ENCODE results near the gene LTC4S. TPM values are rescaled to one million over a fixed set of nuclear protein-coding genes. Genes with fewer than 3 reads are reported as not detected.
"Not testable (repeated sequence)": the region's sequence is repeated elsewhere in the genome, so short reads cannot be mapped to it uniquely, and the experiment has no call there.

The LTC4S gene, protein sequence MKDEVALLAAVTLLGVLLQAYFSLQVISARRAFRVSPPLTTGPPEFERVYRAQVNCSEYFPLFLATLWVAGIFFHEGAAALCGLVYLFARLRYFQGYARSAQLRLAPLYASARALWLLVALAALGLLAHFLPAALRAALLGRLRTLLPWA
- polyA plus RNA-seq (ENCODE audit: insufficient read length), result 1.7 TPM
- long read RNA-seq, donor 1, partial matches to known transcripts, result 0 of 6 reads
- long read RNA-seq, donor 1, other reads (novel, unspliced or antisense), result 0 of 6 reads
- long read RNA-seq, donor 2, partial matches to known transcripts, result 0 of 2 reads
- long read RNA-seq, donor 2, other reads (novel, unspliced or antisense), result 0 of 2 reads
- long read RNA-seq, donor 3, result 0 reads
- long read RNA-seq, donor 4, result 0 reads
- long read RNA-seq, donor 5, partial matches to known transcripts, result 0 of 7 reads
- long read RNA-seq, donor 5, other reads (novel, unspliced or antisense), result 0 of 7 reads
- long read RNA-seq, donor 6, transcript LTC4S-201 (5 exons, 666 nt), result major isoform, 5 of 7 reads
- long read RNA-seq, donor 6, partial matches to known transcripts, result 0 of 7 reads
- long read RNA-seq, donor 6, other reads (novel, unspliced or antisense), result 0 of 7 reads
- long read RNA-seq, donor 7, transcript LTC4S-201 (5 exons, 666 nt), result major isoform, 5 of 10 reads
- long read RNA-seq, donor 7, partial matches to known transcripts, result 0 of 10 reads
- long read RNA-seq, donor 7, other reads (novel, unspliced or antisense), result 0 of 10 reads
- long read RNA-seq, donor 8, partial matches to known transcripts, result 0 of 2 reads
- long read RNA-seq, donor 8, other reads (novel, unspliced or antisense), result 0 of 2 reads

DNA sequence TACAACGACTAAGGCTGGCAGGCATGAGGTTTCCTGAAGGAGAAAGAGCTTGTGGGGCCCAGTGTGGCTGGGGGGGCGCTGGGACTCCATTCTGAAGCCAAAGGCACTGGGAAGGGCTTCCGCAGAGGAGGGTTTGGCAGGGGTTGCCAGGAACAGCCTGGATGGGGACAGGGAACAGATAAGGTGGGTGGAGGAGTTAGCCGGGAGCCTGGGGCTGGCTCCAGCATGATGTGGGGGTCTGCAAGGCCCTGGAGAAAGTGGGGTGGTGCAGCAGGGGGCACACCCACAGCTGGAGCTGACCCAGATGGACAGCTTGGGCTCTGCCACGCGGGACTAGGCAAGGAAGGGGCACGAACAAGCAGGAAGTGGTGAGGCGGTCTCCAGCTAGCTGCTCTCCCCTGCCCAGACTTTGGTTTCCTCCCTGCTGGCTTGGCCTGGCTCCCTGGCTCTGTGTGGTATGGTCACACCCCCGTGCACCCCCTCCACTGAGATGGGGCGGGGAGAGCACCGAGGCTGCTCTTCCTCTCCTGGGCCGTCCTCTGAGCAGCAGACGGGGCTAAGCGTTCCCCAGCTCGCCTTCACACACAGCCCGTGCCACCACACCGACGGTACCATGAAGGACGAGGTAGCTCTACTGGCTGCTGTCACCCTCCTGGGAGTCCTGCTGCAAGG lies at the start of gene LTC4S:
Gene LTC4S, plus strand, starts transcription at position 519 of the 672 bp plus-strand sequence. Its CDS starts 95 bp downstream, at position 614.
- DNase-seq, result no peak

DNA sequence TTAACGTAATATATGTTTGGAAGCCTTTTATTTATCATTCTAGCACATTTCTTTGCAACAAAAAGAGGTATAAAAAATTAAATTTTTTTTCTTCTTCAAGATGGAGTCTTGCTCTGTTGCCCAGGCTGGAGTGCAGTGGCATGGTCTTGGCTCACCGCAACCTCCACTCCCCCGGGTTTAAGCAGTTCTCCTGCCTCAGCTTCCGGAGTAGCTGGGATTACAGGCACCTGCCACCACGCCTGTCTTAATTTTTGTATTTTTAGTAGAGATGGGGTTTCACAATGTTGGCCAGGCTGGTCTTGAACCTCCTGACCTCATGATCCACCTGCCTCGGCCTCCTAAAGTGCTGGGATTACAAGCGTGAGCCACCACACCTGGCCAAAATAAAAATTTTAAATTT lies 49.7 kb upstream of the LTC4S start:
- not testable (repeated sequence) for DNase-seq

DNA sequence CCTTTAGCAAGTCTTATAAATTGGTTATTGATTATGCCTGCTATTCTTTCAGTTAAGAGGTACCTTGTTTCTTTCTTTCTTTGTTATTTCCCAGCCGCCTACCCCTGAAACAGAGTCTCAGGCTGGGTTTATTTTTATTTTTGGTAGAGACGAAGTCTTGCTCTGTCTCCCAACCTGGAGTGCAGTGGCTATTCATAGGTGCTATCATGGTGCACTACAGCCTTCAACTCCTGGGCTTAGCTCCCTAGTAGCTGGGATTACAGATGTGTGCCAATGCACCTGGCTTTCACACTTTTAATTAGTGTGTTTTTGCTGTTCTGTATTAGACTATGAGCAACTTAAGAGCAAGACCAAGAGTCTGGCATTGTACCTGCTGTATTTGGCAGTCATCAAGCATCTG lies 46.9 kb upstream of the LTC4S start:
- no peak for DNase-seq

DNA sequence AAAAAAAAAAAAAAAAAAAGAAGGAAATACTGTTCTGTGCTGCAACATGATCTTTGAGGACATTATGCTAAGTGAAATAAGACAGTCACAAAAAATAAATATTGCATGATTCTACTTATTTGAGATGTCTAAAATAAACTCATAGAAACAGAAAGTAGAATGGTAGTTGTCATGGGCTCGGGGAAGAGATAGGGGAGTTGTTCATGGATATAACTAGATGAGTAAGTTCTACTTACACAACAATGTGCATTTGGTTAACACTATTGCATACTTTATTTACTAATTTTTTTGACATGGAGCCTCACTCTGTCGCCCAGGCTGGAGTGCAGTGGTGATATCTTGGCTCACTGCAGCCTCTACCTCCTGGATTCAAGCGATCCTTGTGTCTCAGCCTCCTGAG lies 46.0 kb upstream of the LTC4S start:
- DNase-seq, result no peak

DNA sequence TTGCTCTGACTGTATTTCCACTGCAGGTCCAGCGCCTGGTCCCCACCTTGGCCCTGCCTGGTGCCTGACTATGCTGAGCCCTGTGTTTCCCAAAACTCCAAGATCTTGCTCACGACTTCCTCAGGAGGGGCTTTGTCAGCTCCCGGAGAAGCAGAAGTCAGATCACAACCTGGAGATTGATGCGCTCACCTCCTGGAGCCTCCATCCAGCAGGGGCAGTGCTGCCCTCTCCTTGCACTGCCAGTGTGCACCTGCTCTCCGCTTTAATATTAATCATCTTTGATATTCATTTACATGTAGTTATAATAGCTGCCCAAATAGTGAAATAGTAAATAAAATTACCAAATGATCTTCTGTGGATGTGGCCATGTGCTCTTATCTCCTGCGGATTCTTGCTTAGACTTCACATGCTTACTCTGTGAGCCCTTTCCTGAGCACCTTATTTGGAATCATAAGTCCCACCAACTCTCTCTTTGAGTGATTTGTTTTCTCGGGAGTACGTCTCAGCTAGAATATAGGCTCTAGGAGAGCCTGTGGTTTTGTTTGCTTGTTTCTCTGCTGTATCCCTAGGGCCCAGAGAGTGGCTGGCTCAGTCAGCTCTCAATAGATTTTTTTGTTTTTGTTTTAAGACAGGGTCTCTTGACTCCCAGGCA lies 43.8 kb upstream of the LTC4S start:
- no peak for DNase-seq

DNA sequence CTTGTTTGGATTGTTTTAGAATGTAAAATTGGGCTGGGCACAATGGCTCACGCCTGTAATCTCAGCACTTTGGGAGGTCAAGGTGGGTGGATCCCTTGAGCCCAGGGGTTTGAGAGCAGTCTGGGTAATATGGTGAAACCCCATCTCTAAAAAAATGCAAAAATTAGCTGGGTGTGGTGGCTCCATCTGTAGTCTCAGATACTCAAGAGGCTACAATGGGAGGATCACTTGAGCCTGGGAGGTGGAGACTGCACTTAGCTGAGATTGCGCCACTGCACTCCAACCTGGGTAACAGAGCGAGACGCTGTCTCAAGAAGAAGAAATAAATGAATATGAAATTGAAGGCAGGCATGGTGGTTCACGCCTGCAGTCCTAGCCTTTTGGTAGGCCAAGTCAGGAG lies 39.8 kb upstream of the LTC4S start:
- no peak for DNase-seq

DNA sequence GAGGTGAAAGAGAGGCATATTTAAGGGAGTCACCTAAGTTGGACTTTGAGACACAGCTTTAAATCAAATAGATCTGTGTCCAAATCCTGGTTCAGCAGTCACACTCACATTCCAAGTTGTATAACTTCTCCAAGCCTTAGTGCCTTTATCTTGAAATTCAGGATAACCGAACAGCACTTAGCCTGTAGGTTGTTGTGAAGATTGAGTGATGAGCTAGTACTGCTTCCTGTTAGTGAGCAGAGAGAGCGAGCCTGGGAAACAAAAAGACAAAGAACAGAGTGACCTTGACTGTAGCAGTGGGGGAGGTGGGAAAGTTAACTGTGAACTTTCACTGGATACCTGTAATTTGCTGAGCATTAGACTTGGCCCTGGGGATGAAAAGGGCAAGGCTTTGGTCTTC lies 38.8 kb upstream of the LTC4S start:
- DNase-seq, result no peak

DNA sequence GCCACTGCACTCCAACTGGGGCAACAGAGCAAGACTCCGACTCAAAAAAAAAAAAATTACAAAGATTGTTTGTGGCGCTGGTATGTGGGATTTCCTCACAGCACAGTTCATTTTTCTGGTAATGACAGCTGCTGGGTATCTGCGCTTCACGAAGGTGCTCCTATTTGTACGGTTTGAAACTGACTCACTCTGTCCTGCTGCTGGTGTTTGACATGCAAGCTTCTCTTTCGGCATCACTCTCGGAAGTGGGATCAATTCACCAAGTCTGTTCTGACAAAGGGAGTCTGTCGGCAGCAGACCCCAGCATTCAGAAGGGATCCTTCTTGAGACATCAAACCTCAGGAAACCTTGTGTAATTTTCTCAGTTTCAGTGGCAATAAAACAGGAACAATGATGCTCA lies 34.8 kb upstream of the LTC4S start:
- DNase-seq, result no peak

DNA sequence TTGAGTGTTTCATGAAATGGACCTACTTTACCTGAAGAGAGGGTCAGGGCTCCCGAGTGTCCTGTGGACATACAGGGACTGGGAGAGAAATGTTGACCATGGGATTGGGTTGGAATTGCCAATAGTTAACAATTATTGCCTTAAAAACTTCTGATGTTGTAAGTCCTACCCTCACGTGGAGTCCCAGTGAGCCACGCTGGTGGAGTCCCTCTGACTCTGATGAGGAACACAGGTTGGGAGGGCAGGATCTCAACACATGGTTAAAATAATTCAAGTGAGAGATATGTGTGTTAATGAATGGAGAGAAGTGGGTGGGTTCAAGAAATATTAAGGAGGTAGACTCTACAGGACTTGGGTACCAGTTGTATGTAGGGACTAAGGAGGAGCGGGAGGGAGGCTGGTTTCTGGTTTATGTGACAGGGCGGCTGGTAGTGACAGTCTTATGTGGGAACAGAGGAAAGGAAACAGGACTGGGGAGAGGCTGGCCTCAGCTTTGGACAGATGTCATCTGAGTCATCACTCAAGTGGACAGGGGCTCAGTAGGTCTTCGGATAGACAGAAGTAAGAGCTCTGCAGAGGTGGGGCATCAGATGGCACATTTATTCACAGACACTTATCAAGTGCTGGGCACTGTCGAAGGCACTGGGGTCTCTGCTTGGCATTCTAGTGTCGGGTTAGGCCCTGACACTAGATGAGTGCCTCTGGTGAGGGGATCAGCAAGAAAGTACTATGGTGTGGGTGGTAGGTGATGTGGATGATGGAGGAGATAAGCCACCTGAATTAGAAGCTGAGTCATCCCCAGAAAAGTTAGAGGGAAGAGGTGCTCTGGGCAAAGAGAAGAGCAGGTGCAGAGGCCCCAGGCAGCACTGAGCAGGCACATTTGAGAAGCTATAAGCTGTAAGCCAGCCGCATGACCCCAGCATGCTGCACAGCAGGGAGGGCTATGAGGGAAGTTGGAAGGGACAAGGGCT lies 33.9 kb upstream of the LTC4S start:
- DNase-seq, result no peak

DNA sequence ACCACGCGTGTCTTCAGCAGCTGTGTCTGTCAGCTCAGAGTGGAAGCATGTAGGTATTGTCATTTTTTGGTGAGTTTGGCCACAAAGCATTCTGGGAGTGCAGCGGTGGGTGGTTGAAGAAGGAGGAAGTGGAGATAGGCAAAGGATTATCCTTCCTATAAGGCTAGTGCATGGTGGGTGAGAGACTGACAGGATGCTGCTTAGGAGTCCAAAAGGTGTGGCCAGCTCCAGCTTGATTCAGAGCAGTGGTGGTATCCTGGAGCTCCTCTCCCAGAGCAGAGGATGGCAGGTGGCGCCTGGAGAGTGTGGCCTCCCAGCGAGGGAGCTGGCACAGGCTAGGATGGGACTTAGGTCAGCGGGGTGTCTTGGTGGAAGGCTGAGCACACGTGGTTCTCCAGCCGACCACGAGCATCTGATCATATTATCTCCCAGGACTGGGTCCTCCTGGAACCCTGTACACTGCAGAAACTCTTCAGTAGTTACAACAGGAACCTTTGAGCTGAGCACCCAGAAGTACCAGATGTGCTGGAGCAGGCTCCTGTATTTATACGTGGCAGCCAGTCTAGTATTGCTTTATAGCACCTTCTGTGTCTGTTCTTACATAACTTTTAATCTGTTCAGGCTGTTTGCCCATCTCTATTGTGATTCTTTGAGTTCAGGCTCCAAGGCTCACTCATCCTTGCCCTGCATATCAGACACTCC lies 31.6 kb upstream of the LTC4S start:
- DNase-seq, result no peak

DNA sequence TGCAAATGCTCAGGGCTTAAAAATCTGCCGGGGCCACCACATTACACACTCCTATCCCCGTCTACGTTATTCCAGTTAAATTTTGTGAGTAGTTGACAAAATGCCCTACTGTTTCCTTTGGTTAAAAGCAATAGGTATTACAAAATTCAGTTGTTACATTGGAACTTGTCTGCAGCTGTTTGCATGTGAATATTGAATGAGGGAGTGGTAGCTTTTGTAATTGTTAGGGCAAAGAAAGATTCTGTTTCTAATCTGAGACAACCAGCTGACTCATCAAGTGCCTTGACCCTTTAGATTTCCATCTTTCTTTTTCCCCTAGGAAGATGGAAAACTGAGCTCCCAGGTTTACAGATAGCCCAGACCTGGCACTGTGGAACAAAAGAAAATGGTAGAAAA lies 31.0 kb upstream of the LTC4S start:
- no peak for DNase-seq

DNA sequence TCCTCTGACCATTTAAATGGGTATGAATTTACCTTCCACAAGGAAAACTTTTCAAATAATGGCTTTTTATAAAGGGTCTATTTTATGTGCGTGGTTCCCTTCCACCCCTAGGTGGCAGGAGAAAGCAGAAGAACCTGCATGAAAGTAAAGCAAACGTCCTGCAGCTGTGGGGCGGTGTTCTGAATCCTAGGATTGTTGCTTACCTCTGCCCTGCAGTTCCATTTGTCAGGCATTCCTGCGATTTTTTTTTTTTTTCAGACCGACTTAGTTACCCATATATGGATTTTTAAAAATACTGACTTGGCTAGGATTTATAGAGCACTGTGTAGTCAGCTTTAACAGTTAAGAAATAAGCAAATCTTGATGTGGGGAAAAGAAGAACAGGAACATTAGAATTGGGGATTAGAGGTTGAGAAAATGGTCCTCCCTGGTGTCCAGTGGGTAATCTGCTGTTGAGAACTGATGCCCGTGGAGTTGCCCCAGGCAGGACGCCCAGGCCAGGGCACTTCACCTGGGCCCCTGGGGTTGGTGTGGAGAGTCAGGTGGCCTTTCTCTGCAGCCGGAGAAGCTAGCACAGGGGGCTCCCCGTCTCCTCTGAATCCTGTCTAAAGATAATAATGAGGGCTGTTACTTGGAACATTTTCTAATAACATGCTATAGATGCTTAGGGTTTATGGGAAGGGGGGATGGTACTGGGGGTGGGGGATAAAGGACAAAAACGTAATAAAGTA lies 30.4 kb upstream of the LTC4S start:
- DNase-seq, result peak; percentile 78

DNA sequence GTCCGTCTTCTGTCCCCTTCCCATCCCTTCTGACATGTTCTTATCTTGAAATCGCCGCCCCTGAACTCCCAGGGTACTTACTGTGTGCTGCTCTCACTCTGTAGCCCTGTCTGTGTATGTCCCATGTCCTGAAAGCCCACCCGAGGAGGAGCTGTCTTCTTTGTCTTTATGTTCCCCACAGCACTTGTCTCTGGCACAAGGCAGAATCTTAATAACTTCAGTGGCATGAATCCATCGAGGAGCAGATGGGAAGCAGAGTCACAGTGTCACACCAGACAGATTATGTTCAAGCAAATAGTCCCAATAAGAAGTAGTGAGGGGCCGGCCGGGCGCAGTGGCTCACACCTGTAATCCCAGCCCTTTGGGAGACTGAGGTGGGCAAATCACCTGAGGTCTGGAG lies 29.7 kb upstream of the LTC4S start:
- DNase-seq, result no peak

DNA sequence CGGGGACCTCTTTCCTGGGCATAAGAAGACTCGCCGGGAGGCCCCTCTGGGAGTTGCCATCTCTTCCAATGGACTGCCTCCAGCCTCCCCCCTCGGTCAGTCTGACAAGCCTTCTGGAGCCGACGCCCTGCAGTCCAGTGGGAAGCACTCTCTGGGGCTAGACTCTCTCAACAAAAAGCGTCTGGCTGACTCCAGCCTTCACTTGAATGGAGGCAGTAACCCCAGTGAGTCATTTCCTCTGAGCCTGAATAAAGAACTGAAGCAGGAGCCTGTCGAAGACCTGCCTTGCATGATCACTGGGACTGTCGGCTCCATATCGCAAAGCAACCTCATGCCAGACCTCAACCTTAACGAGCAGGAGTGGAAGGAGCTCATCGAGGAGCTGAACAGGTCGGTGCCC lies 28.4 kb upstream of the LTC4S start:
- DNase-seq, result no peak

DNA sequence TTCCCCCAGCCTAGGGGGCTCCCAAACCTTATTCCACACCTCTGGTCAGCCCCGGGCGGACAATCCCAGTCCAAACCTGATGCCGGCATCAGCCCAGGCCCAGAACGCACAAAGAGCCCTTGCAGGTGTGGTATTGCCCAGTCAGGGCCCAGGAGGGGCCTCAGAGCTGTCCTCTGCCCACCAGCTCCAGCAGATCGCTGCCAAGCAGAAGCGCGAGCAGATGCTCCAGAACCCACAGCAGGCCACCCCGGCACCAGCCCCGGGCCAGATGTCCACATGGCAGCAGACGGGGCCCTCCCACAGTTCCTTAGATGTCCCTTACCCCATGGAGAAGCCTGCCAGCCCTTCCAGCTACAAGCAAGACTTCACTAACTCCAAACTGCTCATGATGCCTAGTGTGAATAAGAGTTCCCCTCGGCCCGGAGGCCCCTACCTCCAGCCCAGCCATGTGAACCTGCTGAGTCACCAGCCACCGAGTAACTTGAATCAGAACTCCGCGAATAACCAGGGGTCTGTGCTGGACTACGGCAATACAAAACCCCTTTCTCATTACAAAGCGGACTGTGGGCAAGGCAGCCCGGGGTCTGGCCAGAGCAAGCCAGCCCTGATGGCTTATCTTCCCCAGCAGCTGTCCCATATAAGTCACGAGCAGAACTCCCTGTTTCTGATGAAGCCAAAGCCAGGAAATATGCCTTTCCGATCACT lies 27.6 kb upstream of the LTC4S start:
- no peak for DNase-seq

DNA sequence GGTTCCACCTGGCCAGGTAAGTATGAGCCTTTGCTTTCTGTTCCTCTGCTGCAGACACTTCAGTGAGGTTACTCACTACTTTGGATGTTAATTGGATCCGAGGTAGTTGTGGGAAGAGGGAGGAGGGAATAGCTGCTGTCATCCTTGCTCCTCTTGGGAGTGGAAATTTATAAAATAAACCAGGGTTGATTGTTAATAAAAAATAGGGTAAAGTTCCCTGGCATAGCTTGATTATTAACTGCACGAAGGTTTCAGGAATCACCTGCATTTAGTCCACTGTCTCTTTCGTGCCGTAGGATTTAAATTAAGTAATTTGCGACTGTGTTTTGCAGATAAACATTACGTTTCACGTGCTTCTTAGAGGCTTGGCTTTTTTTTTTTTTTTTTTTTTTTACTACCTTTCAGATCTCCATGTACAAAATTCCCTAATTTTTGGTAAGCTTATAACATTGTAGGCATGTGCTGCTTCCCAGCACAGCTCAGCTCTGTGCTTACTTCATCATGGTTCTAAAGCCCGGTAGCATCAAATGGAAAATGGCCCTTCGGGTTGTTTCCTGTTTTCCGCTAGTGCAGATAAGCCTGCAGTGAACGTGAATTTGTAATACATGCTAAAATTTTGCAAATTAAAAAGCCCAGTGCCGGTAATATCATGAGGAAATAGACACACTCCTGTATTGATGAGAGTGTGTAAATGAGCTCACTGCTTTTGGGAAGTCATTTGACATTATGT lies 26.9 kb upstream of the LTC4S start:
- no peak for DNase-seq

DNA sequence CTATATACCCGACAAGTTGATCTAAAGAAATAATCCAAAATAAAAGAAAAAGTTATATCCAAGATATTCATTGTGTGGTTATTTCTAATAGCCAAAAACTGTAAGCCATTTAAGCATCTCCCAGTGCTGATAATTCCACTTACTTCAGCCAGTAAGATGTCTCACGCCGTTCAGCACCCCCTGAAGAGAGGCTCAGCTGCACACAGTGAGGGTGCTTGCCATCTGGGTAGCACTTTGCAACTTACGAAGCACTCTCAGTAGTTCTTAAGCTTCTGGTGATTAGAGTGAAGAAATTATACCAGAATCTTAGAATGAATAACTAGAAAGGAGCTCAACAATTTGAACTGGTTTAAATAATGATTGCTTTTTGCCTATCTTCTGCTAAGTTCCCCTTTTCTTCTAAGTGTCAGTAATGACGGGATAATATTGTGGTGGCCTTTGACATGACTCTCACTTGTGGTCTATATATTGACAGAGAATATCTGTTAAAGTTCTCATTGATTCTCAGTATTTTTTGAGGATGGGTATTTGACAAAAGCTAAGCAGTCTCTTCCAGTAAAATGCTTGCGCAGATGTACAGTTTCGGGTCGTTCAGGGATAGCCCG lies 26.2 kb upstream of the LTC4S start:
- no peak for DNase-seq
